GM18519 (cell line): ENCODE measurements around the gene DGKB.

Experiments
- ATAC-seq: cut with Tn5 transposase; IDR thresholded peaks from one replicate; pipeline ENCODE4 v1.9.1; 2021; ENCODE audit warnings: mild to moderate bottlenecking, moderate library complexity; ENCODE audit not compliant: unreplicated experiment, low FRiP score

DGKB gene

GRCh38 chr7:14828053-14828452 is 74.5 kb downstream of the DGKB start:
- no peak for ATAC-seq

GRCh38 chr7:14826426-14826825 is 76.1 kb downstream of the DGKB start:
- ATAC-seq = no peak

- ATAC-seq = no peak
These were observed 76.6 kb downstream of the DGKB start for GRCh38 chr7:14825912-14826311.

GRCh38 chr7:14822481-14822854 is 80.1 kb downstream of the DGKB start:
- ATAC-seq = no peak

GRCh38 chr7:14821757-14822480 is 80.6 kb downstream of the DGKB start:
- no peak for ATAC-seq

- no peak for ATAC-seq
These were observed 83.7 kb downstream of the DGKB start for GRCh38 chr7:14818871-14819270.

GRCh38 chr7:14817829-14818614 is 84.5 kb downstream of the DGKB start:
- no peak for ATAC-seq

- ATAC-seq = no peak
These were observed 95.0 kb downstream of the DGKB start for GRCh38 chr7:14807507-14807906.

- no peak for ATAC-seq
These were observed 95.7 kb downstream of the DGKB start for GRCh38 chr7:14806891-14807290.

- ATAC-seq = no peak
These were observed 97.3 kb downstream of the DGKB start for GRCh38 chr7:14805105-14805719.

- no peak for ATAC-seq
These were observed 101.9 kb downstream of the DGKB start for GRCh38 chr7:14800664-14801063.

- no peak for ATAC-seq
These were observed 109.4 kb downstream of the DGKB start for GRCh38 chr7:14793151-14793550.

- ATAC-seq = no peak
These were observed 115.0 kb downstream of the DGKB start for GRCh38 chr7:14787551-14787950.

GRCh38 chr7:14786314-14786895 is 116.1 kb downstream of the DGKB start:
- no peak for ATAC-seq

GRCh38 chr7:14777806-14778205 is 124.7 kb downstream of the DGKB start:
- no peak for ATAC-seq

- ATAC-seq = no peak
These were observed 126.3 kb downstream of the DGKB start for GRCh38 chr7:14776266-14776665.

GRCh38 chr7:14773729-14774271 is 128.8 kb downstream of the DGKB start:
- ATAC-seq = no peak

- no peak for ATAC-seq
These were observed 131.9 kb downstream of the DGKB start for GRCh38 chr7:14770614-14771013.

- ATAC-seq = no peak
These were observed 133.3 kb downstream of the DGKB start for GRCh38 chr7:14769261-14769660.

GRCh38 chr7:14767716-14768425 is 134.7 kb downstream of the DGKB start:
- no peak for ATAC-seq
